ENCODE data around the gene TRAPPC10.

TRAPPC10 gene

DNA sequence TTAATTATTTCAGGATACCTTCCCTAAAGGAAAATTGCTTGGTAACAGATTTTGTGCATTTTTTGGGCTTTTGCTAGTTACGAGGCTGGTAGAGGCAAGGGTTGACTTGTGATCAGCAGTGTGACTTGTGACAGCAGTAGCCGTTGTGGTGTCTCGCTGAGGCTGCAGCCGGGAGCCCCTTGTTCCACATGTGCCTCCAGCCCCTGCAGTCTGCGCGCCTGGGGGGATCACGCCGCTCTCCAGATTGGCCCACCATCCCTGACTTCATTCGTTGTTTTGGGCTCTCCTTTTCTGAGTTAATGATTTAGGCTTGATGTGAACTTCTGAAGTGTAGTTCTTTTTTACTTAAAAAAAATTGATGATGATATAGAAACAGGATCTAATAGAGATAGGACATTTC lies 41.5 kb downstream of the TRAPPC10 start:
- H3K79me2 ChIP-seq (ENCODE audit: control insufficient read depth, insufficient read depth, low read length, unreplicated experiment) = peaks cover 33% of the 10 kb centered on the region
- no peak overlapping the region for H3K27ac ChIP-seq (ENCODE audit: low read depth, low read length)
- H3K27me3 ChIP-seq (ENCODE audit: insufficient read depth, low read length) = no peaks in the 10 kb centered on the region
- no peak overlapping the region for H3K4me3 ChIP-seq (ENCODE audit: low read depth, low read length)
- H3K4me1 ChIP-seq (ENCODE audit: control insufficient read depth, insufficient read depth, low read length, unreplicated experiment) = peaks cover 3% of the 10 kb centered on the region
- peaks cover 6% of the 10 kb centered on the region; the same call in 1 of the 2 replicates for H3K36me3 ChIP-seq (ENCODE audit: insufficient read depth, low read length)
- no peak overlapping the region for H2AFZ ChIP-seq (ENCODE audit: low read length, unreplicated experiment)

GRCh38 chr21:44054710-44055109 lies 42.6 kb downstream of the TRAPPC10 start:
- H3K4me1 ChIP-seq (ENCODE audit: control insufficient read depth, insufficient read depth, low read length, unreplicated experiment) = no peaks in the 10 kb centered on the region
- H3K36me3 ChIP-seq (ENCODE audit: insufficient read depth, low read length) = peaks cover 11% of the 10 kb centered on the region
- peaks cover 26% of the 10 kb centered on the region for H3K79me2 ChIP-seq (ENCODE audit: control insufficient read depth, insufficient read depth, low read length, unreplicated experiment)
- H3K27me3 ChIP-seq (ENCODE audit: insufficient read depth, low read length) = no peaks in the 10 kb centered on the region
- no peak overlapping the region for H2AFZ ChIP-seq (ENCODE audit: low read length, unreplicated experiment)
- no peak overlapping the region for H3K4me3 ChIP-seq (ENCODE audit: low read depth, low read length)
- no peak overlapping the region for H3K27ac ChIP-seq (ENCODE audit: low read depth, low read length)

DNA sequence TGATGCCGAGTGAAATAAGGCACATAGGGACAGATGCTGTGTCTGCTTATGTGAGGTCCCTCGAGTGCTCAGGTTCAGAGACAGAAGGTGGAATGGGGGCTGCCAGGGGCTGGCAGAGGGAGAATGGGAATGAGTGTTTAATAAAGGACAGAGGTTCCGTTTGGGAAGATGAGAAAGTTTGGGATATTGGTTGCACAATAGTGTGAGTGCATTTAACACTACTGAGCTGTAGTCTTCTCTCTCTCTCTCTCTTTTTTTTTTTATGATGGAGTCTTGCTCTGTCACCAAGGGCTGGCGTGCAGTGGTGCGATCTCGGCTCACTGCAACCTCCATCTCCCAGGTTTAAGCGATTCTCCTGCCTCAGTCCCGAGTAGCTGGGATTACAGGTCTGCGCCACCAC lies 44.9 kb downstream of the TRAPPC10 start:
- Histone ChIP-seq H3K27me3 (ENCODE audit: insufficient read depth, low read length) (no peaks in the 10 kb centered on the region), H2AFZ (ENCODE audit: low read length, unreplicated experiment) (no peak overlapping the region), H3K4me3 (ENCODE audit: low read depth, low read length) (no peak overlapping the region), H3K4me1 (ENCODE audit: control insufficient read depth, insufficient read depth, low read length, unreplicated experiment) (no peaks in the 10 kb centered on the region), H3K36me3 (ENCODE audit: insufficient read depth, low read length) (peaks cover 11% of the 10 kb centered on the region), H3K79me2 (ENCODE audit: control insufficient read depth, insufficient read depth, low read length, unreplicated experiment) (peaks cover 8% of the 10 kb centered on the region), H3K27ac (ENCODE audit: low read depth, low read length) (no peak overlapping the region)

DNA sequence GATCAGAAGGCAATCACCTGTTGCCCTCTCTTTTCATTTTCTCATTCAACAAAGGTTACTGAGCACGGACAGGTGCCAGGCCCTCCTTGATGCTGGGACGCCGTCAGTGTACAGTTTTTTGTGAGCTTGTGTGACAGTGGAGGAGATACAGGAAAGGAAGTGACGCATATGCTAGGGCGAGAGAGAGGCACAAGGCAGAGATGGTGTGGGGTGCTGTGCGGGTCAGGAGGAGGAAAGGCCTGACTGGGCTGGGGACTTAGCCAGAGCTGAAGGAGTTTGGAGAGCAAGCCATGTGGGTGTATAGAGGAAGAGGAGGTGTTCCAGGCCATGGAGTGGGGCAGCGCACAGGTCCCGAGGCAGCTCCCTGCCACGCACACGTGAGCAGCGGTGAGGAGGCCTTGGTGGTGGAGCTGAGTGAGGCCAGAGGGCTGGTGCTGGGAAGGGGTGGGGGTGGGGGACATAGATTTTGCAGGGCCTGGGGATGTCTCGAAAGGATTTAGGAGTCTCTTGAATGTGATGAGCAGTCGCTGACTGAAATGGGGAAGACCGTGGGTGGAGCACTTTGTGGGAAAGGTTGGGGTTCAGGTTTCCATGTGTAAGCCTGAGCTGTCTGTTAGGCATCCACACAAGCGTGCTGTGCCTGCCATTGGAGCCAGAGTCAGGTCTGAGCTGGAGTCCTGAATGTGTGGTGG lies 46.0 kb downstream of the TRAPPC10 start:
- H3K36me3 ChIP-seq (ENCODE audit: insufficient read depth, low read length) = peaks cover 4% of the 10 kb centered on the region
- no peak overlapping the region for H3K4me3 ChIP-seq (ENCODE audit: low read depth, low read length)
- H2AFZ ChIP-seq (ENCODE audit: low read length, unreplicated experiment) = no peak overlapping the region
- no peaks in the 10 kb centered on the region for H3K4me1 ChIP-seq (ENCODE audit: control insufficient read depth, insufficient read depth, low read length, unreplicated experiment)
- peaks cover 3% of the 10 kb centered on the region for H3K79me2 ChIP-seq (ENCODE audit: control insufficient read depth, insufficient read depth, low read length, unreplicated experiment)
- H3K27me3 ChIP-seq (ENCODE audit: insufficient read depth, low read length) = no peaks in the 10 kb centered on the region
- no peak overlapping the region for H3K27ac ChIP-seq (ENCODE audit: low read depth, low read length)

- Histone ChIP-seq H3K4me1 (ENCODE audit: control insufficient read depth, insufficient read depth, low read length, unreplicated experiment) (no peaks in the 10 kb centered on the region), H3K4me3 (ENCODE audit: low read depth, low read length) (no peak overlapping the region), H2AFZ (ENCODE audit: low read length, unreplicated experiment) (no peak overlapping the region), H3K36me3 (ENCODE audit: insufficient read depth, low read length) (peaks cover 7% of the 10 kb centered on the region; the same call in 1 of the 2 replicates), H3K27ac (ENCODE audit: low read depth, low read length) (no peak overlapping the region), H3K79me2 (ENCODE audit: control insufficient read depth, insufficient read depth, low read length, unreplicated experiment) (no peaks in the 10 kb centered on the region), H3K27me3 (ENCODE audit: insufficient read depth, low read length) (no peaks in the 10 kb centered on the region)
These were observed 46.5 kb downstream of the TRAPPC10 start for GRCh38 chr21:44058652-44058964.

- Histone ChIP-seq H3K36me3 (ENCODE audit: insufficient read depth, low read length) (peaks cover 11% of the 10 kb centered on the region), H3K27me3 (ENCODE audit: insufficient read depth, low read length) (no peaks in the 10 kb centered on the region), H3K27ac (ENCODE audit: low read depth, low read length) (no peak overlapping the region), H2AFZ (ENCODE audit: low read length, unreplicated experiment) (no peak overlapping the region), H3K79me2 (ENCODE audit: control insufficient read depth, insufficient read depth, low read length, unreplicated experiment) (no peaks in the 10 kb centered on the region), H3K4me1 (ENCODE audit: control insufficient read depth, insufficient read depth, low read length, unreplicated experiment) (no peaks in the 10 kb centered on the region), H3K4me3 (ENCODE audit: low read depth, low read length) (no peak overlapping the region)
These were observed 46.9 kb downstream of the TRAPPC10 start for GRCh38 chr21:44058981-44059380.

DNA sequence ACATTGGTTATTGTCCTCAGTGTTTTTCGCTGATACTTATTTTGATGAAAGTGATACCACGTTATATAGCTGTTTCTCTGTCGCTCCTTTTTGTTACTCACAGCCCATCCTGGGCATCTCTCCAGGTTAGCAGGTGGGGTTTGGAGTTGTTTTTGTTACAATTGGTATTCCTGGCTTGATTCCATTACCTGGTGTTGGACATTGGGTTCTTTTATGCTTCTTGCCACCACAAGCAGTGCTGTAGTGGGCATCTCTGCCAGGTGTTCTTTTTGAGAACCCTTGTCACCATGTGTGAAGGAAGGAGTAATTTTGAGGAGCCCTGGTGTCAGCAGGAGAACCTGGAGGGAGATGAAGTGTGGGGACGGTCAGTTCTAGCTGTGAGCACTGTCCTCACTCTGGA lies 47.6 kb downstream of the TRAPPC10 start:
- H3K36me3 ChIP-seq (ENCODE audit: insufficient read depth, low read length) = peaks cover 11% of the 10 kb centered on the region

GRCh38 chr21:44062380-44062779 lies 50.3 kb downstream of the TRAPPC10 start:
- Histone ChIP-seq H3K27ac (ENCODE audit: low read depth, low read length) (no peak overlapping the region), H3K36me3 (ENCODE audit: insufficient read depth, low read length) (peaks cover 11% of the 10 kb centered on the region), H3K4me3 (ENCODE audit: low read depth, low read length) (no peak overlapping the region), H2AFZ (ENCODE audit: low read length, unreplicated experiment) (no peak overlapping the region), H3K27me3 (ENCODE audit: insufficient read depth, low read length) (no peaks in the 10 kb centered on the region), H3K4me1 (ENCODE audit: control insufficient read depth, insufficient read depth, low read length, unreplicated experiment) (no peaks in the 10 kb centered on the region), H3K79me2 (ENCODE audit: control insufficient read depth, insufficient read depth, low read length, unreplicated experiment) (peaks cover 6% of the 10 kb centered on the region)

More for the DNA sequence above, 47.6 kb downstream of the TRAPPC10 start:
- H2AFZ ChIP-seq (ENCODE audit: low read length, unreplicated experiment) = no peak overlapping the region
- H3K27me3 ChIP-seq (ENCODE audit: insufficient read depth, low read length) = no peaks in the 10 kb centered on the region
- H3K4me1 ChIP-seq (ENCODE audit: control insufficient read depth, insufficient read depth, low read length, unreplicated experiment) = no peaks in the 10 kb centered on the region
- H3K79me2 ChIP-seq (ENCODE audit: control insufficient read depth, insufficient read depth, low read length, unreplicated experiment) = no peaks in the 10 kb centered on the region
- no peak overlapping the region for H3K27ac ChIP-seq (ENCODE audit: low read depth, low read length)
- H3K4me3 ChIP-seq (ENCODE audit: low read depth, low read length) = no peak overlapping the region

GRCh38 chr21:44063151-44063912 lies 51.2 kb downstream of the TRAPPC10 start:
- no peak overlapping the region for H3K27ac ChIP-seq (ENCODE audit: low read depth, low read length)
- peaks cover 8% of the 10 kb centered on the region for H3K79me2 ChIP-seq (ENCODE audit: control insufficient read depth, insufficient read depth, low read length, unreplicated experiment)
- no peaks in the 10 kb centered on the region for H3K27me3 ChIP-seq (ENCODE audit: insufficient read depth, low read length)
- H2AFZ ChIP-seq (ENCODE audit: low read length, unreplicated experiment) = no peak overlapping the region
- no peak overlapping the region for H3K4me3 ChIP-seq (ENCODE audit: low read depth, low read length)
- H3K36me3 ChIP-seq (ENCODE audit: insufficient read depth, low read length) = peaks cover 11% of the 10 kb centered on the region
- H3K4me1 ChIP-seq (ENCODE audit: control insufficient read depth, insufficient read depth, low read length, unreplicated experiment) = no peaks in the 10 kb centered on the region

DNA sequence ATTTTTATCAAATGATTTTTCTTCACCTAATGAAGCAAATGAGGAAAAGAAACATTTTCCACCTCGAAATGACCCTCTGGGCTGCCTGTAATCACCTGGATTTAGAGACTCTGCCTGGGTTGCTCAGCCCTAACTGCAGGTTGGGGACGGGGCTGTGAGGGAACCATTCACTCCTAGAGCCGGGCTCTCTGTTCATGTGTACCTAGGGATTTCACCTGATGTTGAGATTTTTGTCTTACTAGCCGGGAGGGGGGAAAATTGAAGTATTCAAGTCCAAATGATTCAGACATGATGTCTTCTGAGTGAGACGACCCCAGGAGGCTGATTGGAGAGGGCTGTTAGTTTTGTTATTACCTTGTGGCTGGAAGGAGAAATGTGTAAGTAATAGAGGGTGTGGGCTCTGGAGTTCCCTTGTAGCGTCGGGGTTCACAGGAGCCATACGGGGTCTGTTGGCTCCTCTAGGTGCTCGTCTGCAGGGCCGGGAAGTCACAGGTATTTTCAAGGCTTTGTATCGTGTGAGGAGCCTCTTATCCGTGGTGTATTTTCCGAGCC lies 52.8 kb downstream of the TRAPPC10 start:
- H3K36me3 ChIP-seq (ENCODE audit: insufficient read depth, low read length) = peaks cover 7% of the 10 kb centered on the region; the same call in 1 of the 2 replicates
- H3K4me3 ChIP-seq (ENCODE audit: low read depth, low read length) = no peak overlapping the region
- peaks cover 11% of the 10 kb centered on the region for H3K79me2 ChIP-seq (ENCODE audit: control insufficient read depth, insufficient read depth, low read length, unreplicated experiment)
- H3K27ac ChIP-seq (ENCODE audit: low read depth, low read length) = no peak overlapping the region
- no peak overlapping the region for H2AFZ ChIP-seq (ENCODE audit: low read length, unreplicated experiment)
- H3K27me3 ChIP-seq (ENCODE audit: insufficient read depth, low read length) = no peaks in the 10 kb centered on the region
- no peaks in the 10 kb centered on the region for H3K4me1 ChIP-seq (ENCODE audit: control insufficient read depth, insufficient read depth, low read length, unreplicated experiment)

GRCh38 chr21:44065428-44065827 lies 53.3 kb downstream of the TRAPPC10 start:
- H3K4me1 ChIP-seq (ENCODE audit: control insufficient read depth, insufficient read depth, low read length, unreplicated experiment) = no peaks in the 10 kb centered on the region
- H3K27ac ChIP-seq (ENCODE audit: low read depth, low read length) = no peak overlapping the region
- no peaks in the 10 kb centered on the region for H3K27me3 ChIP-seq (ENCODE audit: insufficient read depth, low read length)
- peaks cover 7% of the 10 kb centered on the region; the same call in 1 of the 2 replicates for H3K36me3 ChIP-seq (ENCODE audit: insufficient read depth, low read length)
- H3K79me2 ChIP-seq (ENCODE audit: control insufficient read depth, insufficient read depth, low read length, unreplicated experiment) = peaks cover 11% of the 10 kb centered on the region
- no peak overlapping the region for H3K4me3 ChIP-seq (ENCODE audit: low read depth, low read length)
- no peak overlapping the region for H2AFZ ChIP-seq (ENCODE audit: low read length, unreplicated experiment)

Data from ACC112 (cell line).